Measurements from ENCODE around the gene SAP30L. TPM values are rescaled to one million over a fixed set of nuclear protein-coding genes. Genes with fewer than 3 reads are reported as not detected.

SAP30L gene
- total RNA-seq, 4 donors from 2014 or later = 34.9 to 54.9 (median 46.2) TPM

DNA sequence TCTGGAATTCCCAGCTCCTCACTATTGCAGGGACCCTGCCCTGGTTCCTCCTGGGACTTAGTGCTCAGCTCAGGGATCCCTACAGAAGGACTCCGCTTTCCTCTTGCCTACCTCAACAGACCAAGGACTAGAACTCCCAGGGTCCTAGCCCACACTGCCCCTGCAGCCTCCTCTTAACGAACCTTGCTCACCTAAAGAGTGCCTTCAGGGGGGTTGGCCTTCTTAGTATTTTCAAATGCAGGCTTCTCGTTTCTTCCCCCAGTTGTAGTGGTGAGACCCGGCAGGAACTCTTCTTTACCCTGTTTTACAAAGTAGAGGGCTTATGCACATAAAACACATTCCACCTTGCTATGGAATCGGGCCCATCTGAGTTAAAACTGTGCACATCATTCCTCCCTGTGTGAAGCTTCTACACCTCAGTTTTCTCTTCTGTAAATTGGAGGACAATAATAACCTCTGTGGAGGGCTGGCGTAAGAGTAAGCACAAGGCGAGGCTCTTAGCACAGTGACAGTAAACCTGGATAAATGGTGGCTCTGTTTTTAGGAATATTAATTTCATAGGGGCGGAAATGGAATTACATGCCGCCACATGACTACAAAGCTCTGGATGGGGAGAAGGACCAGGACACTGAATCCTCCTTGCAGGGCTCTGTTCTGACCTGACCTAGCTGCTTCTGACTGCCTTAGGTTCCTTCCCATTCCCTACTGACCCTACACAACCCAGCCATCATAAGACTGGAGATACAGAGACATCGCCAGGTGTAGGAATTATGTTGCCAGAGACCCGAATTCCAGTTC, 36.0 kb downstream of the SAP30L start:
- H3K4me1 ChIP-seq = peaks cover 40 to 66% (median 54%) of the 10 kb centered on the region in 4 donors
- no peak overlapping the region for H3K4me3 ChIP-seq
- no peak for DNase-seq (ENCODE audit: extremely low spot score)
- no peaks in the 10 kb centered on the region for H3K9me3 ChIP-seq
- peaks cover 16 to 100% (median 98%) of the 10 kb centered on the region in 4 donors for H3K27me3 ChIP-seq
- no peak overlapping the region for H3K27ac ChIP-seq (replicated peaks in 1 of 4)
- WGBS = 24% methylated on average over 11 of the region's 11 CpGs
- intact Hi-C loops (cut with DNase I) = no loop called here
- no peaks in the 10 kb centered on the region for H3K36me3 ChIP-seq
- TF ChIP-seq POLR2AphosphoS5 (IDR thresholded peaks at IDR 0.05) = no peak
- TF ChIP-seq POLR2A (IDR thresholded peaks at IDR 0.05; ENCODE audit: low read depth) = no peak
- TF ChIP-seq EP300 (IDR thresholded peaks at IDR 0.05) = no peak
- TF ChIP-seq, protein P1, sequence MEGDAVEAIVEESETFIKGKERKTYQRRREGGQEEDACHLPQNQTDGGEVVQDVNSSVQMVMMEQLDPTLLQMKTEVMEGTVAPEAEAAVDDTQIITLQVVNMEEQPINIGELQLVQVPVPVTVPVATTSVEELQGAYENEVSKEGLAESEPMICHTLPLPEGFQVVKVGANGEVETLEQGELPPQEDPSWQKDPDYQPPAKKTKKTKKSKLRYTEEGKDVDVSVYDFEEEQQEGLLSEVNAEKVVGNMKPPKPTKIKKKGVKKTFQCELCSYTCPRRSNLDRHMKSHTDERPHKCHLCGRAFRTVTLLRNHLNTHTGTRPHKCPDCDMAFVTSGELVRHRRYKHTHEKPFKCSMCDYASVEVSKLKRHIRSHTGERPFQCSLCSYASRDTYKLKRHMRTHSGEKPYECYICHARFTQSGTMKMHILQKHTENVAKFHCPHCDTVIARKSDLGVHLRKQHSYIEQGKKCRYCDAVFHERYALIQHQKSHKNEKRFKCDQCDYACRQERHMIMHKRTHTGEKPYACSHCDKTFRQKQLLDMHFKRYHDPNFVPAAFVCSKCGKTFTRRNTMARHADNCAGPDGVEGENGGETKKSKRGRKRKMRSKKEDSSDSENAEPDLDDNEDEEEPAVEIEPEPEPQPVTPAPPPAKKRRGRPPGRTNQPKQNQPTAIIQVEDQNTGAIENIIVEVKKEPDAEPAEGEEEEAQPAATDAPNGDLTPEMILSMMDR (IDR thresholded peaks at IDR 0.05) = no peak

DNA sequence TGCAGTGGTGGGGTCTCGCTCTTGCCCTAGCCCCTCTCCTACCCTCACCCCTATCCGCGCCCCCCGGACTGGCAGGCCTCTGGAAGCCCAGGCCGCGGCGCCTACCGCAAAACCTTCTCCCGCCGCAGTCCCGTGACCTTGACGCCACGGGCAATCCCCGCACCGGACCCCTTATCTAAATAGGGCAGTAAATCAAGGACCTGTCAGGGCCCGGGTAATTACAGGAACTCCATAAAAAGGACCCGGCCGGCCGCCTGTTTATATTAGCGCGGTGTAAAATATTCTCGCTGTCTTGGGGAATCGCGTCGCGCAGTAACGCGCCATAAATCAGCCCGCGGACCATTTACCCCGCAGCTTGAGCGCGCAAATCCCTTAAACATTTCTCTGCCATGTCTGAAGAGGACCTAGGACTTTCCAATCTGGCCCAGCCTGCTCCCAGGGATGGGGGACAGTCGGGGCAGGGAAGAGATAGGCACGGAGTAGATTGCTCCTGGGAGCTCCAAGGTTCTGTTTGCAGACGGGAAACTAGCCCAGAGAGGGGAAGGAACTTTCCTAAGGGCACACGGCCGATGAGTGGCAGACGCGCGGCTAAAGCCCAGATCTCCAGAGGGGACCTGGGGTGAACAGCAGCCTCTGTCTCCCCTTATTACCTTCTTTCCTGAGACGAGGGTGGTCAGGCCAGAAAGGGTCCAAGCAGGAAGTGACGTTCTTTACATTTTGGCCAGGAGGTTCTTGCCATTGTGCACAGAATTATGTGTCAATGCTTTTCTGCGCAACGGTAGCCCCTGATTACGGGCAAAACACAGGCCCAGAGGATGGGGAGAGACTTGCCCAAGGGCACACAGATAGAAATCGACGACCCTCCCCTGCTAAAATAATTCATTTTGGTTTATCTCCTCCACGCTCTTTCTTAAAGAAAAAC, 37.0 kb downstream of the SAP30L start:
- Histone ChIP-seq H3K27ac (replicated peaks in 1 of 4) (no peak overlapping the region), H3K27me3 (peaks cover 13 to 100% (median 97%) of the 10 kb centered on the region in 4 donors), H3K36me3 (no peaks in the 10 kb centered on the region), H3K4me1 (peaks cover 30 to 56% (median 44%) of the 10 kb centered on the region in 4 donors), H3K9me3 (no peaks in the 10 kb centered on the region), H3K4me3 (no peak overlapping the region)
- WGBS = 16% methylated on average over 48 of the region's 49 CpGs
- intact Hi-C loops (cut with DNase I) = no loop called here
- TF ChIP-seq POLR2AphosphoS5 (IDR thresholded peaks at IDR 0.05) (no peak), POLR2A (IDR thresholded peaks at IDR 0.05; ENCODE audit: low read depth) (no peak), EP300 (IDR thresholded peaks at IDR 0.05) (no peak)
- TF ChIP-seq, protein P1 (IDR thresholded peaks at IDR 0.05) = no peak
- no peak for DNase-seq (ENCODE audit: extremely low spot score)

DNA sequence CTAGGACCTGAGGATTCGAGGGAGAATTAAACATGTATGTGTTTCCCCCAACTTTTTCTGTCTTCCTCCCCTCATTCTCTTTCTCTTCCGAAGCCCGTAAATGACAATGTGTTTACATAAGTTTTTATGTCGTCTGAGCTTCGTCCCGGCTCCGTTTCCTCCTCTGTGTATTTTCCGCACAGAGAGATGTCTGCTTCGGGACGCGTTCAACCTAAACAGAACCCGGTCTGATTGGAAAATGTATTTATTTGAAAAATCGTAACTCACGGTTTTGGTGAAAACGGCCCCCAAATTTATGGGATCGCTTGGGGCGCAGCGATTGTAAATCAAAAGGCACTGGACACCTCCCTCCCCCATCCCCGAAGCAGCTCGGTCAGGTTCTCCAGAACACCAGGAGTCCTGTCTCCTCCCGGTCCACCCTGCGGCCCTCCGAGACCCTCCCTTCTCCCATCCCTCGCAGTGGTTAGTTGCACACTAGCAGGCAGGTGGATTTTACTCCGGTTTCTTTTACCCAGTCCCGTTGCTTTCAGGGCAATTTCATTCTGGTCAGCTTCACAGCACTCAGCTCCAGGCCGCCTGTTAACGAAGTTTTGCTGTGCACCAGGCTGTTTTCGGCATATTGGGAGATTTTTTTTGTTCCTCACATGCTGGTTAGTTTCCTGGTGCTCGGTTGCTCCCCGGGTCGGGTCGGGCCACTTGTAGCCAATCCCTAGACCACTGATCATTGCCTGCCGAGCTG, 38.0 kb downstream of the SAP30L start:
- WGBS = 14% methylated on average over 34 of the region's 34 CpGs
- intact Hi-C loops (cut with DNase I) = no loop called here
- Histone ChIP-seq H3K4me1 (peaks cover 20 to 46% (median 33%) of the 10 kb centered on the region in 4 donors), H3K4me3 (no peak overlapping the region), H3K27ac (replicated peaks in 1 of 4) (no peak overlapping the region), H3K9me3 (no peaks in the 10 kb centered on the region), H3K27me3 (peaks cover 13 to 100% (median 89%) of the 10 kb centered on the region in 4 donors), H3K36me3 (no peaks in the 10 kb centered on the region)
- TF ChIP-seq POLR2AphosphoS5 (IDR thresholded peaks at IDR 0.05) (no peak), EP300 (IDR thresholded peaks at IDR 0.05) (no peak), POLR2A (IDR thresholded peaks at IDR 0.05; ENCODE audit: low read depth) (no peak)
- TF ChIP-seq, protein P1 (IDR thresholded peaks at IDR 0.05) = no peak
- no peak for DNase-seq (ENCODE audit: extremely low spot score)

DNA sequence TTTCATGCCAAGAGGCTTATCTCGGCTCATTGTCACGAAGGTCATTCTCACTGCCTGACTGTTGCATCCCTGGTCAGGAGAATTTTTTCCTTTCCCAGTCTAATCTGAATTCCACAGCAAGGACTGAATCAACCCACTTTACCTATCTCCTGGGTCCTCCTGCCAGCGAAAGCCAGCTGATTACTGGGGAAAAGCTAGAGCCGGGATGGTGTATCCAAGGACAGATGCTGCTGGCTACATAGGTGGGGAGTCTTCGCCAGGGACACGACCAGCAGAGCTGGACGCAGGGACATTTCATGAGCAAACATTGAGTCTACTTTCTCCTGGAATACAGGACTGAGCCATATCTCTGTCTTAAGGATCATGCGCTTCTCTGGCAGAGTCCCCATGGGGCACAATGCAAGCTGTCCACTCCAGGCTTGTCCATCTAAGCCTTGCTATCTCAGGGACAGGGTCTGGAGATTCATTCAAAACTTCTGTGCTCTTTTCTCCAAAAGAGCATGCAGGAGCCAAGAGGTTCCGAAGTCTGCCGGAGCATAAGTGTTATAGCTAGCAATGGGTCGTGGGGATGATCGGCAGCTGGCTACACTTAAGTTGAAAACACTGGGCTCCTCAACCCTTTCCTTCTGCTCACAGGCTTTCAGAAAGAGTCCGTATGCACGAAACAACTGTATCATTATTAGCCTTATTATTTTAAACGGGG, 38.7 kb downstream of the SAP30L start:
- no peak overlapping the region for H3K4me3 ChIP-seq
- intact Hi-C loops (cut with DNase I) = no loop called here
- TF ChIP-seq POLR2A (IDR thresholded peaks at IDR 0.05; ENCODE audit: low read depth) = no peak
- no peak for TF ChIP-seq EP300 (IDR thresholded peaks at IDR 0.05)
- TF ChIP-seq POLR2AphosphoS5 (IDR thresholded peaks at IDR 0.05) = no peak
- peaks cover 13 to 98% (median 83%) of the 10 kb centered on the region in 4 donors for H3K27me3 ChIP-seq
- no peaks in the 10 kb centered on the region for H3K9me3 ChIP-seq
- no peak overlapping the region for H3K27ac ChIP-seq (replicated peaks in 1 of 4)
- no peaks in the 10 kb centered on the region for H3K36me3 ChIP-seq
- WGBS = 15% methylated on average over 15 of the region's 15 CpGs
- peaks cover 13 to 38% (median 26%) of the 10 kb centered on the region in 4 donors for H3K4me1 ChIP-seq
- DNase-seq (ENCODE audit: extremely low spot score) = no peak
